GM12878 (cell line): ENCODE results near the gene TUB. TPM values are rescaled to one million over a fixed set of nuclear protein-coding genes. Genes with fewer than 3 reads are reported as not detected.

Experiments used
- ATAC-seq: fragments of 200-7000 bp; cut with Tn5 transposase; 3 replicates; pipeline ENCODE4 v1.9.1; 2020; ENCODE audit warnings: mild to moderate bottlenecking, moderate library complexity
- BruUV-seq: library from RNA; stranded (reverse); fragments of 400-500 nt; replicated peaks from 2 replicates; lab custom pipeline; 2021; lab: Mats Ljungman, UMichigan
- CTCF ChIA-PET: fragments of 300-600 bp; sonication (Branson Sonifier 250); formaldehyde crosslinking; extraction: SDS; loops from one replicate; lab custom pipeline; 2021; ENCODE audit warnings: inconsistent platforms; lab: Yijun Ruan, JAX
- POLR2A ChIA-PET: fragments of 350-600 bp; formaldehyde crosslinking; extraction: SDS; loops from one replicate; lab custom pipeline; 2021; ENCODE audit warnings: inconsistent platforms; lab: Charles Lee
- RAD21 ChIA-PET: fragments of 300-600 bp; sonication (Branson Sonifier 250); formaldehyde crosslinking; loops from one replicate; lab custom pipeline; 2023; ENCODE audit warnings: antibody characterized with exemption; ENCODE audit not compliant: unreplicated experiment; lab: Charles Lee
- SMC1A ChIA-PET: fragments of 300-600 bp; sonication (Branson Sonifier 250); formaldehyde crosslinking; loops from one replicate; lab custom pipeline; 2023; ENCODE audit not compliant: unreplicated experiment, uncharacterized antibody; lab: Charles Lee
- DNase-seq: peaks from one replicate; pipeline ENCODE4 v3.0.0-alpha.2; 2011; ENCODE audit warnings: low read depth, low spot score
- FAIRE-seq: peaks from 3 replicates; lab custom pipeline; 2011; peaks lifted over from hg19 to GRCh38; lab: Jason Lieb, UNC
- H2AFZ ChIP-seq: 2 replicates; pipeline ENCODE4 v1.6.0; 2011; ENCODE audit warnings: low read depth, low read length, control low read depth; ENCODE audit not compliant: control insufficient read depth
- H3K27ac ChIP-seq: 2 replicates; pipeline ENCODE4 v1.5.1; 2011; ENCODE audit warnings: control low read depth; ENCODE audit not compliant: control insufficient read depth, insufficient read depth
- H3K27me3 ChIP-seq, 2 experiments: replicated peaks in 1 of 2; 2 replicates each; pipeline versions ENCODE4 v1.6.0 to v1.6.1; 2011; ENCODE audit warnings: low read length in 1 of 2; ENCODE audit not compliant: control insufficient read depth in 2 of 2, insufficient read depth in 2 of 2
- H3K36me3 ChIP-seq, 2 experiments: 2 replicates each; pipeline ENCODE4 v1.5.1; 2011; ENCODE audit warnings: low read length in 1 of 2; ENCODE audit not compliant: control insufficient read depth in 2 of 2, insufficient read depth in 2 of 2
- H3K4me1 ChIP-seq: 2 replicates; pipeline ENCODE4 v1.6.1; 2011; ENCODE audit warnings: mild to moderate bottlenecking, low read length, moderate library complexity, mixed read lengths; ENCODE audit not compliant: control insufficient read depth, insufficient read depth
- H3K4me2 ChIP-seq: 2 replicates; pipeline ENCODE4 v1.6.0; 2011; ENCODE audit warnings: control low read depth; ENCODE audit not compliant: control insufficient read depth, insufficient read depth
- H3K4me3 ChIP-seq: fragments of 200-600 bp; sonication (generic); 2 replicates; pipeline ENCODE4 v1.5.1; 2016
- H3K79me2 ChIP-seq: 2 replicates; pipeline ENCODE4 v1.6.0; 2011; ENCODE audit warnings: low read length; ENCODE audit not compliant: control insufficient read depth, insufficient read depth
- H3K9ac ChIP-seq: 2 replicates; pipeline ENCODE4 v1.8.0; 2011; ENCODE audit warnings: low read length, control low read depth, mixed read lengths; ENCODE audit not compliant: control insufficient read depth, insufficient read depth
- H3K9me3 ChIP-seq: replicated peaks from 3 replicates; pipeline ENCODE4 v1.5.1; 2011; ENCODE audit warnings: mild to moderate bottlenecking, low read length; ENCODE audit not compliant: control insufficient read depth, insufficient read depth
- H4K20me1 ChIP-seq: 2 replicates; pipeline ENCODE4 v1.6.0; 2011; ENCODE audit not compliant: control insufficient read depth, insufficient read depth
- BRCA1 ChIP-seq: IDR thresholded peaks from 2 replicates; pipeline ENCODE4 v1.6.1; 2011; ENCODE audit warnings: low read depth, low read length, improper control_type of control experiment
- CBX3 ChIP-seq: fragments of 200-600 bp; sonication (generic); IDR thresholded peaks from 2 replicates; pipeline ENCODE4 v1.6.1; 2016; ENCODE audit warnings: low read depth, borderline replicate concordance
- JUNB ChIP-seq: IDR thresholded peaks from 2 replicates; pipeline ENCODE4 v1.6.1; 2016; ENCODE audit warnings: antibody characterized with exemption, mild to moderate bottlenecking
- JUND ChIP-seq: IDR thresholded peaks from 2 replicates; pipeline ENCODE4 v1.6.1; 2012; ENCODE audit warnings: low read depth, mild to moderate bottlenecking, low read length, improper control_type of control experiment, moderate library complexity
- NBN ChIP-seq: fragments of 450-650 bp; IDR thresholded peaks from 2 replicates; pipeline ENCODE4 v1.6.1; 2016
- NFXL1 ChIP-seq: fragments of 450-650 bp; IDR thresholded peaks from 2 replicates; pipeline ENCODE4 v1.6.1; 2017; ENCODE audit warnings: antibody characterized with exemption, mild to moderate bottlenecking, borderline replicate concordance
- RFX5 ChIP-seq: IDR thresholded peaks from 2 replicates; pipeline ENCODE4 v1.6.1; 2011; ENCODE audit warnings: low read depth, low read length, improper control_type of control experiment
- SUPT20H ChIP-seq: IDR thresholded peaks from 2 replicates; pipeline ENCODE4 v1.6.1; 2011; ENCODE audit warnings: low read depth, mild to moderate bottlenecking, low read length, moderate library complexity, borderline replicate concordance; ENCODE audit not compliant: control insufficient read depth
- WRNIP1 ChIP-seq: IDR thresholded peaks from 2 replicates; pipeline ENCODE4 v1.6.1; 2011; ENCODE audit warnings: low read depth, low read length, improper control_type of control experiment, borderline replicate concordance
- WGBS: methylation state at CpG from one replicate; pipeline ENCODE4 v1.1.6; 2016; ENCODE audit warnings: low lambda C conversion rate; ENCODE audit not compliant: insufficient replicate concordance, insufficient coverage; ENCODE audit errors: missing lambda C conversion rate; 5-methylcytosine and 5-hydroxymethylcytosine counted together
- in situ Hi-C: fragments of 300-500 bp; cut with MboI; formaldehyde crosslinking; loops from 9 replicates; pipeline ENCODE4 v1.14.3; 2018; ENCODE audit warnings: mixed read lengths
- intact Hi-C: fragments of 100-400 bp; cut with micrococcal nuclease; formaldehyde crosslinking; loops from one replicate; pipeline ENCODE4 v1.14.2; 2022; ENCODE audit not compliant: unreplicated experiment
- polyA plus RNA-seq, 11 experiments: library from polyadenylated mRNA; depleted of rRNA in 4 of 11; unstranded in 6 of 11; stranded (reverse) in 5 of 11; fragments of >200 nt; fragmentation: Nextera tagmentation in 4 of 11; fragmentation: Illumina TruSeq in 1 of 11; extraction: Ambion mirVana in 4 of 11; extraction: Trizol in 1 of 11; gene quantifications; 1 replicate in 1 of 11; 2 replicates in 10 of 11; pipeline versions ENCODE4 v1.2.1 to v1.2.3, GENCODE V29; 2011 to 2016; ENCODE audit warnings: inconsistent platforms in 2 of 11, missing spikeins in 2 of 11, low read depth in 1 of 11
- total RNA-seq, 4 experiments: library from RNA; depleted of rRNA in 3 of 4; stranded (reverse); fragments of >200 nt in 3 of 4; fragmentation: Illumina TruSeq in 1 of 4; extraction: Trizol in 1 of 4; gene quantifications; 2 replicates each; pipeline versions ENCODE4 v1.2.1 to v1.2.3, GENCODE V29; 2013 to 2021
- TF ChIP-seq, protein P1 (sequence below), 3 experiments: IDR thresholded peaks in 2 of 3; conservative IDR thresholded peaks in 1 of 3; 2 replicates each; pipeline ENCODE4 v1.5.1; 2011; ENCODE audit warnings: low read depth in 3 of 3, low read length in 3 of 3, mild to moderate bottlenecking in 3 of 3, control low read depth in 2 of 3, moderate library complexity in 2 of 3, inconsistent platforms in 1 of 3, mixed read lengths in 1 of 3; ENCODE audit not compliant: control insufficient read depth in 2 of 3, insufficient read depth in 1 of 3; ENCODE audit errors: extremely low read depth in 1 of 3
- TF ChIP-seq, protein P2 (sequence below): fragments of 450-650 bp; IDR thresholded peaks from 2 replicates; pipeline ENCODE4 v1.6.1; 2017; ENCODE audit warnings: low read depth, mild to moderate bottlenecking, moderate library complexity
- TF ChIP-seq, protein P3 (sequence below): fragments of 450-650 bp; IDR thresholded peaks from 2 replicates; pipeline ENCODE4 v1.6.1; 2017; ENCODE audit warnings: borderline replicate concordance
- TF ChIP-seq, protein P4 (sequence below): IDR thresholded peaks from 2 replicates; pipeline ENCODE4 v1.6.1; 2011; ENCODE audit warnings: low read depth, low read length, improper control_type of control experiment, borderline replicate concordance
- TF ChIP-seq, protein P5 (sequence below): fragments of 450-650 bp; IDR thresholded peaks from 2 replicates; pipeline ENCODE4 v1.6.1; 2016; ENCODE audit warnings: mild to moderate bottlenecking, moderate library complexity, borderline replicate concordance

The TUB gene
- total and polyA plus RNA-seq, 10 of the 15 experiments (the other 5 are each of a cell fraction or from before 2014, with no cell fraction given), result 0.01 to 0.06 (median 0.03) TPM; not detected in 6

DNA sequence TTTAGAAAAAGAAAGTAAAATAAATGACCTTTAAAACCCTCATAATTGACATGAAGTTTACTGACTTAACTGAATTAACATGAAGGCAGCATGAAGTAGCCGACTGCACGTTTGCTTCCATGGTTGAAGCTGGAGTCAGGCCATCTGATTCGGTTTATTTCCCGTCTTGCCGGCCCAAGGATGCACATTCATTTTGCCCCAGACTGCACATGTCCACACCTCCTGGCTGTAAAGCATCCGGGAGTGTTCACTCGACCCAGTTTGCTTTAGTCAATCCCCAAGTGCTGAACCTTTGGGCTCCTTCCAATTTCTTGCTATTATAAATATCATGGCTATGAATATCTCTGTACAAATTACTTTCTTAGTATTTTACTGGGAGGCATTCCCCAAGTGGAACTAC, 17.7 kb upstream of the TUB start:
- SMC1A ChIA-PET, result interaction anchor here (0.9 kb wide), 1 partner anchor 36 kb away, joined by 3 read pairs; no protein-coding TSS in a partner anchor
- in situ Hi-C loops (no loop called here), intact Hi-C loops (no loop called here)
- Histone ChIP-seq H3K4me2 (no peak overlapping the region), H3K36me3 (no peaks in the 10 kb centered on the region), H3K4me3 (no peak overlapping the region), H3K4me1 (no peaks in the 10 kb centered on the region), H3K27ac (no peak overlapping the region), H2AFZ (no peak overlapping the region), H3K79me2 (no peaks in the 10 kb centered on the region), H3K9ac (no peak overlapping the region), H4K20me1 (no peaks in the 10 kb centered on the region), H3K27me3 (peaks cover 0 to 2% of the 10 kb centered on the region in 2 experiments; a peak in 3 of 4 replicates), H3K9me3 (no peaks in the 10 kb centered on the region)
- DNase-seq (no peak), ATAC-seq (no peak), FAIRE-seq (no peak)
- RAD21 ChIA-PET, result no interaction called here
- BruUV-seq, result no TSS peak
- POLR2A ChIA-PET, result no interaction called here
- CTCF ChIA-PET, result interaction anchor here (0.9 to 1.2 kb wide), 2 partner anchors 12 to 29 kb away, joined by 3 read pairs; no protein-coding TSS in a partner anchor
- 26% methylated on average over 7 of the region's 7 CpGs for WGBS
- TF ChIP-seq SUPT20H (no peak), NBN (no peak), CBX3 (no peak), NFXL1 (no peak), BRCA1 (no peak), RFX5 (no peak), WRNIP1 (no peak), JUNB (no peak), JUND (no peak)
- TF ChIP-seq, protein P1, sequence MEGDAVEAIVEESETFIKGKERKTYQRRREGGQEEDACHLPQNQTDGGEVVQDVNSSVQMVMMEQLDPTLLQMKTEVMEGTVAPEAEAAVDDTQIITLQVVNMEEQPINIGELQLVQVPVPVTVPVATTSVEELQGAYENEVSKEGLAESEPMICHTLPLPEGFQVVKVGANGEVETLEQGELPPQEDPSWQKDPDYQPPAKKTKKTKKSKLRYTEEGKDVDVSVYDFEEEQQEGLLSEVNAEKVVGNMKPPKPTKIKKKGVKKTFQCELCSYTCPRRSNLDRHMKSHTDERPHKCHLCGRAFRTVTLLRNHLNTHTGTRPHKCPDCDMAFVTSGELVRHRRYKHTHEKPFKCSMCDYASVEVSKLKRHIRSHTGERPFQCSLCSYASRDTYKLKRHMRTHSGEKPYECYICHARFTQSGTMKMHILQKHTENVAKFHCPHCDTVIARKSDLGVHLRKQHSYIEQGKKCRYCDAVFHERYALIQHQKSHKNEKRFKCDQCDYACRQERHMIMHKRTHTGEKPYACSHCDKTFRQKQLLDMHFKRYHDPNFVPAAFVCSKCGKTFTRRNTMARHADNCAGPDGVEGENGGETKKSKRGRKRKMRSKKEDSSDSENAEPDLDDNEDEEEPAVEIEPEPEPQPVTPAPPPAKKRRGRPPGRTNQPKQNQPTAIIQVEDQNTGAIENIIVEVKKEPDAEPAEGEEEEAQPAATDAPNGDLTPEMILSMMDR (IDR thresholded peaks at IDR 0.05 in 2 of 3, conservative IDR thresholded peaks at IDR 0.05 in 1 of 3; ENCODE audit: control insufficient read depth in 2 of 3, extremely low read depth in 1 of 3, insufficient read depth in 1 of 3, low read depth in 3 of 3, low read length in 3 of 3), result no peak
- TF ChIP-seq, protein P2, sequence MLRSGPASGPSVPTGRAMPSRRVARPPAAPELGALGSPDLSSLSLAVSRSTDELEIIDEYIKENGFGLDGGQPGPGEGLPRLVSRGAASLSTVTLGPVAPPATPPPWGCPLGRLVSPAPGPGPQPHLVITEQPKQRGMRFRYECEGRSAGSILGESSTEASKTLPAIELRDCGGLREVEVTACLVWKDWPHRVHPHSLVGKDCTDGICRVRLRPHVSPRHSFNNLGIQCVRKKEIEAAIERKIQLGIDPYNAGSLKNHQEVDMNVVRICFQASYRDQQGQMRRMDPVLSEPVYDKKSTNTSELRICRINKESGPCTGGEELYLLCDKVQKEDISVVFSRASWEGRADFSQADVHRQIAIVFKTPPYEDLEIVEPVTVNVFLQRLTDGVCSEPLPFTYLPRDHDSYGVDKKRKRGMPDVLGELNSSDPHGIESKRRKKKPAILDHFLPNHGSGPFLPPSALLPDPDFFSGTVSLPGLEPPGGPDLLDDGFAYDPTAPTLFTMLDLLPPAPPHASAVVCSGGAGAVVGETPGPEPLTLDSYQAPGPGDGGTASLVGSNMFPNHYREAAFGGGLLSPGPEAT, result no peak
- TF ChIP-seq, protein P3, sequence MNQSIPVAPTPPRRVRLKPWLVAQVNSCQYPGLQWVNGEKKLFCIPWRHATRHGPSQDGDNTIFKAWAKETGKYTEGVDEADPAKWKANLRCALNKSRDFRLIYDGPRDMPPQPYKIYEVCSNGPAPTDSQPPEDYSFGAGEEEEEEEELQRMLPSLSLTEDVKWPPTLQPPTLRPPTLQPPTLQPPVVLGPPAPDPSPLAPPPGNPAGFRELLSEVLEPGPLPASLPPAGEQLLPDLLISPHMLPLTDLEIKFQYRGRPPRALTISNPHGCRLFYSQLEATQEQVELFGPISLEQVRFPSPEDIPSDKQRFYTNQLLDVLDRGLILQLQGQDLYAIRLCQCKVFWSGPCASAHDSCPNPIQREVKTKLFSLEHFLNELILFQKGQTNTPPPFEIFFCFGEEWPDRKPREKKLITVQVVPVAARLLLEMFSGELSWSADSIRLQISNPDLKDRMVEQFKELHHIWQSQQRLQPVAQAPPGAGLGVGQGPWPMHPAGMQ, result no peak
- TF ChIP-seq, protein P4, sequence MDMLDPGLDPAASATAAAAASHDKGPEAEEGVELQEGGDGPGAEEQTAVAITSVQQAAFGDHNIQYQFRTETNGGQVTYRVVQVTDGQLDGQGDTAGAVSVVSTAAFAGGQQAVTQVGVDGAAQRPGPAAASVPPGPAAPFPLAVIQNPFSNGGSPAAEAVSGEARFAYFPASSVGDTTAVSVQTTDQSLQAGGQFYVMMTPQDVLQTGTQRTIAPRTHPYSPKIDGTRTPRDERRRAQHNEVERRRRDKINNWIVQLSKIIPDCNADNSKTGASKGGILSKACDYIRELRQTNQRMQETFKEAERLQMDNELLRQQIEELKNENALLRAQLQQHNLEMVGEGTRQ, result no peak
- TF ChIP-seq, protein P5, sequence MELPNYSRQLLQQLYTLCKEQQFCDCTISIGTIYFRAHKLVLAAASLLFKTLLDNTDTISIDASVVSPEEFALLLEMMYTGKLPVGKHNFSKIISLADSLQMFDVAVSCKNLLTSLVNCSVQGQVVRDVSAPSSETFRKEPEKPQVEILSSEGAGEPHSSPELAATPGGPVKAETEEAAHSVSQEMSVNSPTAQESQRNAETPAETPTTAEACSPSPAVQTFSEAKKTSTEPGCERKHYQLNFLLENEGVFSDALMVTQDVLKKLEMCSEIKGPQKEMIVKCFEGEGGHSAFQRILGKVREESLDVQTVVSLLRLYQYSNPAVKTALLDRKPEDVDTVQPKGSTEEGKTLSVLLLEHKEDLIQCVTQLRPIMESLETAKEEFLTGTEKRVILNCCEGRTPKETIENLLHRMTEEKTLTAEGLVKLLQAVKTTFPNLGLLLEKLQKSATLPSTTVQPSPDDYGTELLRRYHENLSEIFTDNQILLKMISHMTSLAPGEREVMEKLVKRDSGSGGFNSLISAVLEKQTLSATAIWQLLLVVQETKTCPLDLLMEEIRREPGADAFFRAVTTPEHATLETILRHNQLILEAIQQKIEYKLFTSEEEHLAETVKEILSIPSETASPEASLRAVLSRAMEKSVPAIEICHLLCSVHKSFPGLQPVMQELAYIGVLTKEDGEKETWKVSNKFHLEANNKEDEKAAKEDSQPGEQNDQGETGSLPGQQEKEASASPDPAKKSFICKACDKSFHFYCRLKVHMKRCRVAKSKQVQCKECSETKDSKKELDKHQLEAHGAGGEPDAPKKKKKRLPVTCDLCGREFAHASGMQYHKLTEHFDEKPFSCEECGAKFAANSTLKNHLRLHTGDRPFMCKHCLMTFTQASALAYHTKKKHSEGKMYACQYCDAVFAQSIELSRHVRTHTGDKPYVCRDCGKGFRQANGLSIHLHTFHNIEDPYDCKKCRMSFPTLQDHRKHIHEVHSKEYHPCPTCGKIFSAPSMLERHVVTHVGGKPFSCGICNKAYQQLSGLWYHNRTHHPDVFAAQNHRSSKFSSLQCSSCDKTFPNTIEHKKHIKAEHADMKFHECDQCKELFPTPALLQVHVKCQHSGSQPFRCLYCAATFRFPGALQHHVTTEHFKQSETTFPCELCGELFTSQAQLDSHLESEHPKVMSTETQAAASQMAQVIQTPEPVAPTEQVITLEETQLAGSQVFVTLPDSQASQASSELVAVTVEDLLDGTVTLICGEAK, result no peak
